HuH-7 (cell line): ENCODE data around the gene GGA1.
A peak's percentile ranks its signal among the peaks of the same experiment; 100 is the strongest.

Experiments used
- DNase-seq: peaks from one replicate; pipeline ENCODE4 v3.0.0; 2011; ENCODE audit warnings: low spot score

Gene GGA1

DNA sequence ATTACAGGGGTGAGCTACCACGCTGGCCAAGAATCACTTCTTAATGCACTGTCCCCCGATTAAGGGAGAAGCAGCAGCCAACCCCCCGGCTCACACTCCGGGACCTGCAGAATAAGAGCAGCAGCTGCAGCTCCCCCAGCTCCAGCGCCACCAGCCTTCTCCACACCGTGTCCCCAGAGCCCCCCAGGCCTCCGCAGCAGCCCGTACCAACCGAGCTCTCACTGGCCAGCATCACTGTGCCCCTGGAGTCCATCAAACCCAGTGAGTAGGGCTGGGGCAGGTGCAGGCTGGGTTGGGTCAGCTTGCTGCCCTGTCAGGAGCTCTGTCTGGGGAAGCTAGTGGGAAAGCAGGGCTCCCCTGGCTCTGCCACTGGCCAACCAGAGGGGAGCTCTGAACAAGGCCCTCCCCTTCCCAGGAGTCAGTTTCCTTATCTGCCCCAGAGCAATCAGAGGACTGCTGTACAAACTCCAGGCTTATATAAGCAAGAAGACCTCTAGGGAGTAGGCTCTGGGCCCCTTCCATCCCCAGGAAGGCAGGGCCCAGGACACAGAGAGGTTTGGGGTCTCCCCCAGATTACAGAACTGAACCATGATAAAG is 22.3 kb downstream of the GGA1 start:
- DNase-seq = peak; percentile 69

DNA sequence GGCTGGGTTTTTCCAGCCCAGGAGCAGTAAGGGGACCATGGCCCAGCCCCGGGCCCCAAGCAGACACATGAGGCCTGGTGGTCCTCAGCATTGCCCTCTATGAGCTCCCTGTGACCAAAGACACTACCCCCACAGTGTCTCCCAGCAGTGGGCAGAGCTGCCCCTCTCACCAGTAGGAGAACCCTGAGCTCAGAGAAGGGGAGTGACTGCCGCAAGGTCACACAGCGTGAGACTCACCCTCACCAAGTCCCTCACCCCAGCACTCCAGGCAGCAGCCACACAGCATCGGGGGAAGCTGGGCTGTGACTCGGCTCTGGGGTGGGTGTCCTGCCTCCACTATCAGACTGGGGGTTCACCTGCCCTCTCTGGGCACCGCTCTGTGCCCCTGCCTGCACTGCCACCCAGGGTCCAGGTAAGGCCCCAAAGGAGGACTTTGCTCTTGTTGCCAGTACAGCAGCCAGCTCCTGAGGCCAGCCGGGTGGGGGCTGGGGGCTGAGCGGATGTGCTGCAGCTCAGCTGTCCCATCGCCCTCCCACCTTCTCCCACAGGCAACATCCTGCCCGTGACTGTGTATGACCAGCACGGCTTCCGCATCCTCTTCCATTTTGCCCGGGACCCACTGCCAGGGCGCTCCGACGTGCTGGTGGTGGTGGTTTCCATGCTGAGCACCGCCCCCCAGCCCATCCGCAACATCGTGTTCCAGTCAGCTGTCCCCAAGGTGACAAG is 23.0 kb downstream of the GGA1 start:
- no peak for DNase-seq

DNA sequence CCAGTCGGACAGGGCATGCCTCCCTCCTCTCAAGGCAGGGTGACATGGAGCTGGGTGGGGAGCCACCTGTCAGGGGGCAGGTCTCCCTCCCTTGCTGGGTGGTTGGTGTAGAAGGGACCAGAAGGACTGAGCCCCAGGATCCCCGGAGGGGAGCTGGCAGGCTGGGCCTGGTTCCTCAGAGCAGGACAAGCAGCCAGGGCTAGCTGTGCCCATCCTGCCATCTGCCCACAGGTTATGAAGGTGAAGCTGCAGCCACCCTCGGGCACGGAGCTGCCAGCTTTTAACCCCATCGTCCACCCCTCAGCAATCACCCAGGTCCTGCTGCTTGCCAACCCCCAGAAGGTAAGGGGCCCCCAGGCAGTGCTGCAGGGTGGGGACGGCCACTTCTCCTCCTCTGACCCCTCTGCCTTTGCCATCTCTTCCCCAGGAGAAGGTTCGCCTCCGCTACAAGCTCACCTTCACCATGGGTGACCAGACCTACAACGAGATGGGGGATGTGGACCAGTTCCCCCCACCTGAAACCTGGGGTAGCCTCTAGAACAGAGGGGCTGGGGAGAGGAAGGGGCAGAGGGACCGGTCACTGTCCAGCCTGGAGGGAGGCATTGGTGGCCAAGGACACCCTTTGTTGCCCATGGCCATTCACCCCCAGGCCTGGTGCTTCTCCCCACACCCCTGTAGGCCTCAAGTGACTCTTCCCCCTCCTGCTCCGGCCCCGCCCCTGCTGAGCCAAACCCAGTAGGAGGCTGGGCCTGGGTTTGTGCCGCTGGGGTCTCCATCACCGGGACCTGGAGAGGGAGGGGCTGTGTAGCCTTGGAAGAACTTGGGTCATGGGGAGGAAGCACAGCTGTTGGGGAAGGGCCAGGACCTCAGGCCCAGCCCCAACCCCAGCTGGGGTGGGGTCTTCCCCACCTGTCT is 23.8 kb downstream of the GGA1 start:
- DNase-seq = no peak

GRCh38 chr22:37633089-37633624 is 24.5 kb downstream of the GGA1 start:
- no peak for DNase-seq

DNA sequence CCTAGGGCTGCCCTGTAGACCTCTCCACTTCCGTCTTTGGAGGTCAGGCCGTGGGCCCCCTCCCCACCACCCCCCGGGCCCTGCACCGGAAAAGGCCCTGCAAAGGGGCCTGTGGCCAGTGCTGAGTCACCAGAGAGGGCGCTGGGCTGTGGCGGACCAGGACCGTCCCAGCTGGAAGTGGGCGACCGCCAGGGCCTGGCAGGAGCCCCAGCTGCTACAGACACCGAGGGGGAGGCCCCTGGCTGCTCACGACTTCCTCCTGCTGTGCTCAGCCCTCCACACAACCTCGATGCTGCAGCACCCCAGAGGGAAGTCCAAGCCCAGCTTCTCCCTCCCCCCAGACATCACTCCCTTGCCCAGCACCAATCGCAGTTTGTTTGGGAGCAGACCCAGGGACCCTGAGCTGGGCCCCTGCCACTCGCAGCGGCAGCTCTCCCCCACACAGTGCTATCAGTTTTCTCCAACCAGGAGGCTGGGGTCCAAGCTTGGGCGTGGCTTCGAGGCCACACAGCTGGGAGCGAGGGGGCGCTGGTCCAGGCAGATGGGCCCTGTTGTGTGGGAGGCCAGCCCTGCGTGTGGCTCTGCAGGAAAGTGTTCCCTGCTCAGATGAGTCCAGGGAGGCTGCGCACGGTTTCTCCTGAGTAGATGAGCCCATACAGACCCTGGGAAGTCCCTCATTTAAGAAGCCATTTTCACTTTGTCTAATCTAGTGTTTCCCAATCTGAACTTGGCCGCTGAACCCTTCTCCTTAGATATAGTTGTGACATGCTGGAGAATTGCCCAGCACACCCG is 25.2 kb downstream of the GGA1 start:
- peak; percentile 78 for DNase-seq

DNA sequence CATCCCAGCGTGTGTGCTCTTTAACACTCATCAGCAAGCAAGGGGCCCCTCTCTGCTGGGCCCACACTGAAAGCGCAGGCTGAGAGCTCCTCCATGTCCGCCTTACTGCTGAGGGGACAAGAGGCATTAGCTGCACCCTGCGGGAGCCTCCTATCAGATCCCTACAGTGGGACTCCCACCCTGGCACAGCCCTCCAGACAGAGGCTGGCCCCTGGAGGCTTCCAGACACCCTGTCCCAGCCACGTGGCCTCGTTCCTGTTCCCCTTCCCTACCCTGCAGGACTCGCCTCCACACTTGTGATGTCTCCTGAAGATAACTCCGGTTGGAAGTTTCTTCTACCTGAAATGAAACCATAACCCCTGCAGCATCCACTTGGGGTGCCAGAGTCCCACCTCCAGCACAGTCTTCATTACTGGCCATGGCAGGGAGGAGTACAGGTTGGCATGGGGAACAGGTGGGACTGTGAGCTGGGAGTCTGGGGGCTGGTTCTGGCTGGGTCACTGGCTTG is 25.8 kb downstream of the GGA1 start:
- no peak for DNase-seq

GRCh38 chr22:37635157-37635556 is 26.5 kb downstream of the GGA1 start:
- DNase-seq = no peak

GRCh38 chr22:37636186-37636948 is 27.7 kb downstream of the GGA1 start:
- no peak for DNase-seq

- DNase-seq = no peak
Observed at GRCh38 chr22:37636949-37637273, 28.3 kb downstream of the GGA1 start.

- peak; percentile 64 for DNase-seq
Observed at GRCh38 chr22:37638391-37639069, 29.9 kb downstream of the GGA1 start.

GRCh38 chr22:37639070-37639760 is 30.6 kb downstream of the GGA1 start, which contains the start of gene SH3BP1:
Gene SH3BP1 (plus strand): TSS chr22:37639669. CDS start chr22:37639788, 119 bp downstream.
- DNase-seq = peak; percentile 75

DNA sequence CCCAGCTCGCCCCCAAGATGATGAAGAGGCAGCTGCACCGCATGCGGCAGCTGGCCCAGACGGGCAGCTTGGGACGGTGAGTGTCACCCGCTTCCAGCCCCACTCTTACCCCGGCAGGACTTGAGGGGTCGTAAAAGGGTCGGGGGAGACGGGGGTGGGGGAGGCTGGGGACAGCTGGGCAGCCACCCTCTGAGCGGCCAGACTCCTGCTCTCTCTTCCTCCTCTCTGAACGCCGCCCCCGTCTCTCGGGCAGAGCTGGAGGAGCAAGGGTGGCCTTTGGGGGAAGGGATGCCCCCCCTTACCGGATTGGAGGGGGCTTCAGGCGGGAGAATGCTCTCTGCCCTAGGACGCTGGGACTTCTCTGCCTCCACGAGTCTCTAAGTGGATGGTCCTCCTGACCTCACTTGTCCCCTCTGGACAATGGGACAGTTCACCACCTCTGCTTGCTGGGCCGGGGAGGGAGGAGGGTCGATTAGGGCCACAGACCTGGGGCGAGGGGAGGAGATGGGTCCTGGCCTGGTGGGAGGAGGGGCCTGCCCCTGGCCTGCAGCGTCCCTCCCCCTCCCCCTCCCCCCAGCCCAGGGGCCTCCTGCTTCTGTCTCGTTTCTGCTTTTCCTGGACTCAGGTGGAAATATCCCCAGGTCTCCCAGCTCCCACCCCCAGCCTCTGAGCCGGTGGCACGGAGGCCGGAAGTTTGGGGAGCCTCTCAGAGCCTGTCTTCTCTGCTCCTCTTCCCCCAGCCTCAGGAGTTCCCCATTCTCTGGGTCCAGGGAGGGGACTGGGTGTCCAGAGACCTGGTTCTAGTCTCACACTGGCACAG is 31.3 kb downstream of the GGA1 start:
- DNase-seq = peak; percentile 75

DNA sequence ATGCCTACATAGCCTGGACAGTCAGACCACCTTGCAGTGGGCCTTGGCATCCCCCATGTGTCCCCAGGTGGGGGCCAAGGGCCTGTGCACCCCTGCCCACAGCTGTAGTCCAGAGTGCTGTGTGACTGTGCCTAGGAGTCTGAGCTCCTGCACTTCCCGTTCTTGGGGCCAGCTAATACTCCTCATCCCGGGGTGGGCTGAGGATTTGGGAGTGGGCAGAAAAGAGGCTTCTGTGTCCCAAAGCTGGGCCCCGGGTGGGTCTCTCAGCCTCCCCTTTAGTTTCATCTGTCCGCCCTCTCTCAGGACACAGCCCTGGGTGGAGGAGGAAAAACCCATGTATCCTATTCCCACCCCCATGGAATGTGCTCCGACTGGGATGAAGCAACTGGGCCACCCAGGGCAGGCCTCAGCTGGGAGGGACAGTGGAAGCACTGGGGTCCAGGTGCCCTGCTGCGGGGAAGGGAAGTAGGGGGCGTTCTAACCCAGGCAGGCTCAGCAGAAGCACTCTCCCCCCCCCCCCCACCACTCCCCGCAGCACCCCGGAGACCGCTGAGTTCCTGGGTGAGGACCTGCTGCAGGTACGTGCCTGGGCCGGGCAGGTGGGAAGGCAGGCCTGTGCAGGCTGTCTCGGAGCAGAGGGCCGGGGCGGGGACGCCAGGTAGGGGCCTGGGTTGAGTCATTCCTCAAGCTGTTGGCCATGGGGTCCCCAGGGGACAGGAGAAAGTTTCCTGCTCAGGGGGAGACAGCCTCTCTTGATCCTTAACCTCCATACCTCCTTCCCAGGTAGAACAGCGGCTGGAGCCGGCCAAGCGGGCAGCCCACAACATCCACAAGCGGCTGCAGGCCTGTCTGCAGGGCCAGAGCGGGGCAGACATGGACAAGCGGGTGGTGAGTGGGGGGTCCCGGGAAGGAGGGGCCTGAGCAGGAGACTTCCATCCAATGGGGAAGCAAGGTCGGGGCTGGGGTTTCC is 32.2 kb downstream of the GGA1 start:
- no peak for DNase-seq

GRCh38 chr22:37641561-37641949 is 32.9 kb downstream of the GGA1 start:
- no peak for DNase-seq

GRCh38 chr22:37643225-37643847 is 34.7 kb downstream of the GGA1 start:
- DNase-seq = peak; percentile 94

DNA sequence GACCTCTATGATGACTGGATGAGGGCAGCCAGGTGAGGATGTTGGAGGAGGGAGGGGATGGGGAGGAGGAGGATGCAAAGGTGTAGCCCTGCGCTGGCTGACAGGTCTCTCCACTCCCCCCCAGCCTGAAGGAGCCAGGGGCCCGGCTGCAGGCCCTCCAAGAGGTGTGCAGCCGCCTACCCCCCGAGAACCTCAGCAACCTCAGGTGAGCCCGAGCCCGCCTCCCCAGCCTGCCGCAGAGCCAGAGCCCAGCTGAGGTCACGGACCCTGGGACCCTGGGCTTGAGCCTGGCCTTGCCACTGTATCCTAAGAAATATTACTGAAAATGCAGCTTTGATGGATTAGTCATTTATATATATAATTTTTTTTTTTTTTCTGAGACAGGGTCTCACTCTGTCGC is 38.7 kb downstream of the GGA1 start:
- no peak for DNase-seq

DNA sequence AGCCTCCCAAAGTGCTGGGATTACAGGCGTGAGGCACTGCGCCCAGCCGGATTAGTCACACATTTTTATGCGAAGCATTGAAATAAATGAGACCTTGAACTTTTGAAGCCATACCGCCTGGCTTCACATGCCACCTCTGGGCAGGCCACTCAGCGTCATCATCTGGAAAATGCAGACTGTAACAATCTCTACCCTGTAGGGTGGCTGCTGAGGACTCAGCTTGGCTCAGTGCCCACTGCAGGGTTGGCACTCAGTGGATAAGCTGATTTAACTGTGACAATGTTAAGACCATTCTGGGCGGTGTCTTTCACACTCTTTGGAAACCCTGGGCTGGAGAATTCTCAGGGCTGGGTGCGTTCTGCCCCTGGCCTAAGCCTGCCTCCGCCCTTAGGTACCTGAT is 39.3 kb downstream of the GGA1 start:
- no peak for DNase-seq
